ENCODE results near the gene TMEM203.

Gene TMEM203

DNA sequence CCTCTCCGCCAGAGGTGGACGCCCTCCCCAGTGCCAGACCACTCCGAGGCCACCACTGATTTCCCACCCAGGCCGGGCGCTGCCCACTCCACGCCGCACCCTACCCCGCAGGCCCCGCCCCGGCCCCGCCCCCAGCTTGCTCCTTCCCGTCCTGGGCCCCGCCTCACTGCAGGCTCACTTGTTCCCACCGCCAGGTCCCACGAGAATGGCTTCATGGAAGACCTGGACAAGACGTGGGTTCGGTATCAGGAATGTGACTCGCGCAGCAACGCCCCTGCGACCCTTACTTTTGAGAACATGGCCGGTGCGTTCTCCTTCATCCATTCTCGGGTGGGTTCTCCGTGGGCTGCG, 42.1 kb downstream of the TMEM203 start:
- no peak for DNase-seq

DNA sequence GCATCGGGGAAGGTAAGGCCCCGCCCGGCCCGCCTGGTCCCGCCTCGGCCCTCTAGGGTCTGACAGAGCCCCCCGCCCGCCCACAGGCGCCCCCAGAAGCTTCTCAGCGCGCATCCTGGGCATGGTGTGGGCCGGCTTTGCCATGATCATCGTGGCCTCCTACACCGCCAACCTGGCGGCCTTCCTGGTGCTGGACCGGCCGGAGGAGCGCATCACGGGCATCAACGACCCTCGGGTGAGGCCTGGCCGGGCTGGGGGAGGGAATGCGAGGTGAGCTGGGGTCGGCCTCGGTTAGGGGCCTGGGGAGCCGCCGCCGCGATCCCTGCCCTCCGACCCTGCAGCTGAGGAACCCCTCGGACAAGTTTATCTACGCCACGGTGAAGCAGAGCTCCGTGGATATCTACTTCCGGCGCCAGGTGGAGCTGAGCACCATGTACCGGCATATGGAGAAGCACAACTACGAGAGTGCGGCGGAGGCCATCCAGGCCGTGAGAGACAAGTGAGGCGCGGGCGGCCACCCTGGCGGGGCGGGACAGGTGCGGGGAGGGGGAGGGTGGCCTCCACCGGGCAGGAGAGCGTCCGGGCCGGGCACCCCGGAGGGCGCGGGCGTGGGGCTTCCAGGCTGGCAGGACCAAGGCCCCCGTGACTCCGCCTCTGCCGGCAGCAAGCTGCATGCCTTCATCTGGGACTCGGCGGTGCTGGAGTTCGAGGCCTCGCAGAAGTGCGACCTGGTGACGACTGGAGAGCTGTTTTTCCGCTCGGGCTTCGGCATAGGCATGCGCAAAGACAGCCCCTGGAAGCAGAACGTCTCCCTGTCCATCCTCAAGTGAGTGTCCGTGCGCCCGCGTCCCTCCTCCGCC, 42.7 kb downstream of the TMEM203 start:
- no peak for DNase-seq

DNA sequence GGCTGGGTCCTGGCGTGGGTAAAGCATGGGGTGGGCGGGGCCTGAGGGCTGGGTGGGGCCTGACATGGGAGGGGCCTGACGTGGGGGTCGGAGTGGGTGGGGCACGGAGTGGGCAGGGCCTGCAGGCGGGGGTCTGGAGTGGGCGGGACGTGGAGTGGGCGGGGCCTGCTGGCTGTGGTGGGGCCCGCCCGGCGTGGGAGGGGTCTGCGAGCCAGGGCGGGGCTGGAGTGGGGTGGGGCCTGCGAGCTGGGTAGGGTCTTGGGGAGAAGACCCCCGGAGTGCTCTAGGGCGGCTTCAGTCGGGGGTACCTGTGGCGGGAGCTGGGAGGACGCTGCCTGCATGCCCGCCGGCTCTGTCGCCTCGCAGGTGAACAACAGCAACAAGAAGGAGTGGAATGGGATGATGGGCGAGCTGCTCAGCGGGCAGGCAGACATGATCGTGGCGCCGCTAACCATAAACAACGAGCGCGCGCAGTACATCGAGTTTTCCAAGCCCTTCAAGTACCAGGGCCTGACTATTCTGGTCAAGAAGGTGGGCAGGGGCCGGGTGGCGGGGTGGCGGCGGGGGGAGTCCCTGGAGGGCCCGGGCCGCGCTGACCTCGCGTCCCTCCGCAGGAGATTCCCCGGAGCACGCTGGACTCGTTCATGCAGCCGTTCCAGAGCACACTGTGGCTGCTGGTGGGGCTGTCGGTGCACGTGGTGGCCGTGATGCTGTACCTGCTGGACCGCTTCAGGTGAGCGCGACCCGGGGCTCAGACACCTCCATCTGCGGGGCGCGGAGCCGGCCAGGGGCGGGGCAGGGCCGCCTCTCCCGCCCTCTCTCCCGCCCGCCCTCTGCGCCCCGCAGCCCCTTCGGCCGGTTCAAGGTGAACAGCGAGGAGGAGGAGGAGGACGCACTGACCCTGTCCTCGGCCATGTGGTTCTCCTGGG, 43.6 kb downstream of the TMEM203 start:
- DNase-seq = no peak

- DNase-seq = no peak
Measured at GRCh38 chr9:137160716-137161557, 44.5 kb downstream of the TMEM203 start.

GRCh38 chr9:137160054-137160425, 45.4 kb downstream of the TMEM203 start:
- DNase-seq = no peak

GRCh38 chr9:137159105-137160053, 46.1 kb downstream of the TMEM203 start:
- DNase-seq = no peak

DNA sequence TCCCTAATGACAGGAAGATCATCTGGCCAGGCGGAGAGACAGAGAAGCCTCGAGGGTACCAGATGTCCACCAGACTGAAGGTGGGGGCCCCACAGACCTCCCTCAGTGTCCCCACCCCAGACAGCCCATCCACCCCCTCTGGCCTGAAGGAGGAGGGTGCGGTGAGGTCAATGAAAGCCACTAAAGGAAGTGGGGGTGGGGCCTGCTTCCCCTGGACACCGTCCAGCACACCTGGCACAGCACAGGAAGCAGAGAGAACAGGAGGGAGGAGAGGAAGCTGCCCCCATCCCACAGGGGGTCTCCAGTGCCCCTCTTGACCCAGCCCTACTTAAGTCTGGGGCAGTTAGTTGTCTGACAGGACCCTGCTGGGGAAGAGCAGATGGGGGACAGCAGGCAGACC, 46.8 kb downstream of the TMEM203 start:
- no peak for DNase-seq

GRCh38 chr9:137157618-137158415, 47.6 kb downstream of the TMEM203 start:
- no peak for DNase-seq

GRCh38 chr9:137156567-137157375, 48.7 kb downstream of the TMEM203 start:
- no peak for DNase-seq
